ENCODE data around the gene CUL3. TPM values are rescaled to one million over a fixed set of nuclear protein-coding genes. Genes with fewer than 3 reads are reported as not detected.
A peak's percentile ranks its signal among the peaks of the same experiment; 100 is the strongest.

CUL3 gene
- total RNA-seq, 2 experiments from 2014 or later = 50.6 to 155 TPM

DNA sequence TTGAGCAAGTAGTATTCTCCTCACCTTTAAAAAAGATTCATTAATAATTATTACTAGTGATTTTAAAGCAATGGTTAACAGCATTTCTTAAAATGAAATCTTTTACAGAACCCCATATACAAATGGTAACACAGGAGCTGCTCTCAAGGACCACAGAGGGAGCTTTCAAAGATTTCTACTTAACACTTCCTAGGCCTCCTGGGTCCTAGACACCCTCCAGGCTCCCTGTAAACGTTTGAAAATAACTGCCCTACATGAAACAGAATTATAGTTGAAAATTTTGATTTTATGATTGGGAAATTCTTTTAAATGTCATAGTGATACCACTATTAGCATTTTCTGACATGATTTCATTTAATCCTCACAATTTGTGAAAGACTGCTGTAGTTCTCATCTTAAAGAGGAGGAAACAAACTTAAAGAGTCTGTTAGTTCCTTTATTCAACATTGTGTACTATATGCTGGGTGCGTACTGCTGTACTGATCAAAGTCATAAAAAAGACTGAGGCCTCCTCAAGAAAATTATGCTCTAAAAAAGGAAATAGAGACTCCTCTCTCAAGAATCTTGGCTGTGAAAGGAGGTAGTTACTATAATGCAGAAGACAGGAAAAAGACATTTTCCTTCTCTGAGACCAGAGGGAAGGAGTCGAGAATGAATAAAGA lies 10.6 kb downstream of the CUL3 start:
- ChIA-PET CTCF (ENCODE audit: unreplicated experiment) (no interaction called here), POLR2A (interaction anchor here (0.5 to 2.7 kb wide), 12 partner anchors 9 to 346 kb away, joined by 3 to 24 read pairs (median 4); partner anchors contain the start of gene CUL3)
- H3K36me3 ChIP-seq (ENCODE audit: insufficient read depth, low read length) = peaks cover 71% of the 10 kb centered on the region
- intact Hi-C loops (cut with micrococcal nuclease; ENCODE audit: unreplicated experiment) = no loop called here
- peaks cover 96% of the 10 kb centered on the region for H3K4me1 ChIP-seq (ENCODE audit: insufficient read depth, low read length, poor library complexity, severe bottlenecking)
- peaks cover 87% of the 10 kb centered on the region for H4K20me1 ChIP-seq (ENCODE audit: insufficient read depth, low read length)
- no TSS peak for BruUV-seq (replicated peaks)
- peaks cover 8% of the 10 kb centered on the region; the same call in 1 of the 2 replicates for H3K9me3 ChIP-seq (ENCODE audit: low read length)
- H3K4me3 ChIP-seq (ENCODE audit: low read depth, low read length, poor library complexity, severe bottlenecking) = peak overlapping the region; percentile 45
- H3K79me2 ChIP-seq (ENCODE audit: insufficient read depth, low read depth, low read length) = peaks cover 100% of the 10 kb centered on the region
- TF ChIP-seq EZH2phosphoT487 (IDR thresholded peaks at IDR 0.05; ENCODE audit: borderline replicate concordance, low read depth, low read length) = no peak
- TF ChIP-seq, protein P1, sequence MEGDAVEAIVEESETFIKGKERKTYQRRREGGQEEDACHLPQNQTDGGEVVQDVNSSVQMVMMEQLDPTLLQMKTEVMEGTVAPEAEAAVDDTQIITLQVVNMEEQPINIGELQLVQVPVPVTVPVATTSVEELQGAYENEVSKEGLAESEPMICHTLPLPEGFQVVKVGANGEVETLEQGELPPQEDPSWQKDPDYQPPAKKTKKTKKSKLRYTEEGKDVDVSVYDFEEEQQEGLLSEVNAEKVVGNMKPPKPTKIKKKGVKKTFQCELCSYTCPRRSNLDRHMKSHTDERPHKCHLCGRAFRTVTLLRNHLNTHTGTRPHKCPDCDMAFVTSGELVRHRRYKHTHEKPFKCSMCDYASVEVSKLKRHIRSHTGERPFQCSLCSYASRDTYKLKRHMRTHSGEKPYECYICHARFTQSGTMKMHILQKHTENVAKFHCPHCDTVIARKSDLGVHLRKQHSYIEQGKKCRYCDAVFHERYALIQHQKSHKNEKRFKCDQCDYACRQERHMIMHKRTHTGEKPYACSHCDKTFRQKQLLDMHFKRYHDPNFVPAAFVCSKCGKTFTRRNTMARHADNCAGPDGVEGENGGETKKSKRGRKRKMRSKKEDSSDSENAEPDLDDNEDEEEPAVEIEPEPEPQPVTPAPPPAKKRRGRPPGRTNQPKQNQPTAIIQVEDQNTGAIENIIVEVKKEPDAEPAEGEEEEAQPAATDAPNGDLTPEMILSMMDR (conservative IDR thresholded peaks at IDR 0.05; ENCODE audit: low read length) = no peak
- peak; percentile 32 for DNase-seq (ENCODE audit: low spot score)
- no peak overlapping the region for H2AFZ ChIP-seq (ENCODE audit: low read length)
- H3K4me2 ChIP-seq (ENCODE audit: low read length) = peak overlapping the region; percentile 72
- H3K9me2 ChIP-seq (ENCODE audit: insufficient read depth, low read length) = no peaks in the 10 kb centered on the region
- peak overlapping the region; percentile 54 for H3K27ac ChIP-seq (ENCODE audit: low read depth, low read length, poor library complexity, severe bottlenecking)

- CTCF ChIA-PET (ENCODE audit: unreplicated experiment) = no interaction called here
These were observed 11.4 kb downstream of the CUL3 start for GRCh38 chr2:224573724-224574123.

More at GRCh38 chr2:224573724-224574123, 11.4 kb downstream of the CUL3 start:
- no peak for DNase-seq (ENCODE audit: low spot score)
- peaks cover 88% of the 10 kb centered on the region for H3K4me1 ChIP-seq (ENCODE audit: insufficient read depth, low read length, poor library complexity, severe bottlenecking)
- H3K36me3 ChIP-seq (ENCODE audit: insufficient read depth, low read length) = peaks cover 69% of the 10 kb centered on the region
- TF ChIP-seq, protein P1 (conservative IDR thresholded peaks at IDR 0.05; ENCODE audit: low read length) = no peak; the same call in 1 of the 2 replicates
- no peak for TF ChIP-seq EZH2phosphoT487 (IDR thresholded peaks at IDR 0.05; ENCODE audit: borderline replicate concordance, low read depth, low read length)
- H3K9me3 ChIP-seq (ENCODE audit: low read length) = peaks cover 9% of the 10 kb centered on the region; the same call in 1 of the 2 replicates
- H3K27ac ChIP-seq (ENCODE audit: low read depth, low read length, poor library complexity, severe bottlenecking) = no peak overlapping the region
- H3K79me2 ChIP-seq (ENCODE audit: insufficient read depth, low read depth, low read length) = peaks cover 100% of the 10 kb centered on the region
- no TSS peak for BruUV-seq (replicated peaks)
- peak overlapping the region; percentile 72 for H3K4me2 ChIP-seq (ENCODE audit: low read length)
- POLR2A ChIA-PET = interaction anchor here (0.5 to 2.7 kb wide), 6 partner anchors 11 to 169 kb away, joined by 3 to 24 read pairs (median 8); partner anchors contain the start of gene CUL3
- H3K9me2 ChIP-seq (ENCODE audit: insufficient read depth, low read length) = no peaks in the 10 kb centered on the region
- no peak overlapping the region for H2AFZ ChIP-seq (ENCODE audit: low read length)
- H3K4me3 ChIP-seq (ENCODE audit: low read depth, low read length, poor library complexity, severe bottlenecking) = peak overlapping the region; percentile 45
- peaks cover 85% of the 10 kb centered on the region for H4K20me1 ChIP-seq (ENCODE audit: insufficient read depth, low read length)
- intact Hi-C loops (cut with micrococcal nuclease; ENCODE audit: unreplicated experiment) = no loop called here
